Raji (cell line): ENCODE measurements around the gene ZFAND2A.

Experiments
- POLR2A ChIP-seq: IDR thresholded peaks from 2 replicates; pipeline ENCODE4 v1.6.1; 2011; ENCODE audit warnings: low read depth, low read length, control low read depth; ENCODE audit not compliant: insufficient read depth

The ZFAND2A gene, protein sequence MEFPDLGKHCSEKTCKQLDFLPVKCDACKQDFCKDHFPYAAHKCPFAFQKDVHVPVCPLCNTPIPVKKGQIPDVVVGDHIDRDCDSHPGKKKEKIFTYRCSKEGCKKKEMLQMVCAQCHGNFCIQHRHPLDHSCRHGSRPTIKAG

DNA sequence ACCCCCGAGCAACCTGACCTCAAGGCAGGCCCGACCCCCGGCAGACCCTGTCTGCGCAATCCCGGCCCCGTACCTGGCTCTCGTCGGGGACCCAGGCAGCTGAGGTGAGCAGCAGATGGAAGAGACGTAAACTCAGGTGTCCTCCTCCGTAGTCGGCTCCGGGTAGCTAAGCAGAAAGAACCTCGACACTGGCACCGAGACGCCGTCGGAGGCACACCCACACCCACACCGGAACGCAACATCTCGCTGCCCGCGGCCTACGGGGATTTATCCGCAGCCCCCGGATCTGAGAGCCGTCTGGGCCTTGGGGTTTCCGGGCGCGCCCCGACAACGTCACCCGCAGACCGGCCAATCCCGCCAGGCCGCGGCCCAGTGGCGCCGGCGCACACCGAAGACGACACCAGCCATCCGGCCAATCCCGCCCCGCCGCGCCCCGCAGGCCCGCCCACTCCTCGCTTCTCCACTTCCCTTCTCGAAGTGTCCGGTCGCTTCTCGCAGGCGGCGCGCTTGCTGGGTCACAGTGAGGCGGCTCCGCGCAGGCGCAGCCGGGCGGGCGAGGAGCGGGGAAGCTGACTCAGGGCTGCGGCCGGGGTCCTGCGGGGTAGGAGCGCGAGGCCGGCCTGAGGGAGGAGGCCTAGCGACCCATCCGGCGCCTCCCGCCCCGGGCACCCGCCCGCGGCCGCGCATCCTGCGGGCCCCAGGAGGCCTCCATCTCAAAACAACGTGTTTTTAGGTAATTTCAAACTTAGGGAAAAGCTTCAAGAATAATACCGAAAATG is at the start of gene ZFAND2A:
Gene ZFAND2A, minus strand, starts transcription at position 306 of the 779 bp plus-strand sequence. CDS start 1,984 bp downstream, outside the sequence.
- TF ChIP-seq POLR2A = peak; percentile 82

DNA sequence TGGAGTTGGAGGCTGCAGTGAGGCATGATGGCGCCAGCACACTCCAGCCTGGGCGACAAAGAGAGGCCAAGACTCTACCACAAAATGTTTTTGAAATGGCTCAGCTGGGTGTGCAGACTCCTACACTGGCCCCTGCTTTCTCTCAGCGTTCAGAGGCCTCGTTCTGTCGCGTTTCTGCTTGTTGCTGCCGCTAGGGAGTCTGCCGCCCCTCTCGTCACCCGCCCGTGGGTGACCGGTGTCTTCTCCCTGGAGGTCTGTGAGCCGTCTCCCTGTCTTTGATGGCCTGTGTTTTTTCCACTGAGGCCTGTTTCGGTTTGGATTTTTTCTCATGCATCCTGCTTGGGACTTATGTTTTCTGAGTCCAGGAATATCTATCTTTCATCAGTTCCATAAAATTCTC is 49.1 kb upstream of the ZFAND2A start:
- TF ChIP-seq POLR2A = no peak

DNA sequence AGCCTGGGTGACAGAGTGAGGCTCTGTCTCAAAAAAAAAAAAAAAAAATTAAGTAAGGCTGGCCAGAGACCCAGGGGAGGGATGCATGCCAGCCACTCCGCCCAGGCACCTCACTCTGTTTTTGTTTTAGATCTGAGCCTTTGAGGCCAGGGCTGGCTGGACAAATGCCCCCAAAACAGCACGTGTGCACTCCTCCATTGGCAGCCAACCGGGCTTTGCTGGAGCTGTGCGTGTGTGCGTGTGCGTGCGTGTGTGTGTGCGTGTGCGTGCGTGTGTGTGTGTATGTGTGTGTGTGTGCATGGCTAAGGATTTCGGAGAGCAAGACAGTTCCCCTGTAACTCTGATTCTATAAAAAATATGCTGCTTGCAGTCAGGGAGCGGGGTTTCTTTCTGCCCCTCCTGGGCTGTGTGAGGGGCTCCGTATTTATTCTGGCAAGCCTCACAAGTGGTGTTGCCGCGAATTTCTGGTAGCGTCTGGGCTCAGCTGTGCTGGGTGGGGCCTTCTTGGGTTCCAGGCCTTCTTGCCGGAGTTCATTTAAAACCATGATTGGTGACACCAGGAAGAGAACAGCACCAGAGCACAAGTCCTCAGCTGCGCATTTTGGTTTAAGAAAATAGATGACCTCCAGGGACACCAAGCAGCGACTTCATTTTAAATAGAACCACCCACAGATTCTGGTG is 44.6 kb upstream of the ZFAND2A start:
- no peak for TF ChIP-seq POLR2A

DNA sequence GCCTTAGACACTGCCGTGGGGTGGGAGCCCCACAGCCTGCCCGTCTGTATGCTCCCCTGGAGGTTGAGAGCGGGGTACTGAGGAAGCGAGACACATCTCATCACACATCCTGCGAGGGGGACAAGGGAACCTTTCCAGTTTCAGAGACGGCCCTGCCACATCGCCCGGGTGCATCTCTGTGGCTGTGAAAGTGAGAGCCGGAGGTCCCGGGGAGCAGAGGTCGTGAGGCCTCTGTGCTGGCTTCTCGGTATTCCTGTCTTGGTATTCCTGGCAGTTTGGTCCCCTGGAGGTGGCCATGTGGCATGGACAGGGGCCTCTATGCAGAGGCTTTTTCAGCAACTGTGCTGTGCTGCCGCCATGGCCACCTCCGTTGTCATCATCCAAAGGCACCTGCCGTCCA is 41.9 kb upstream of the ZFAND2A start:
- no peak for TF ChIP-seq POLR2A

DNA sequence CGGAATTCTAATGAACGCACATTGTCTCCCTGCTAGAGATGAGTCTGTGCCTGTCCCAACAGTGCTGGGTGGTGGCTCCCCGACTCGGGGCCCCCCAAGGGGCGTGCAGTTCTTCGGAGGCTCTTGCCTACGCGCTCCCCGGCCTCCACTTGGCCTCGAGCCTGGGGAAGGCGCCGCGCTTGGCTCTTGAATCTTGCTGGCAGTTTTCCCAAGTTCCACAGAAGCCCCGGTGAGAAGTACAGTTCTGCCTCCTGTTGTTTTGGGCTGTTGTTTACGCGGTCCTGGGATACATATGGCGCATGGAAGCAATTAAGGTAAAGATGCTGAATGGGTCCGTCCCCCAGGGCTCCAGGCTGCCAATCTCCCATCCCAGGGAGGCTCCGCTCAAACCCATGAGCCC is 40.0 kb upstream of the ZFAND2A start:
- TF ChIP-seq POLR2A = no peak

DNA sequence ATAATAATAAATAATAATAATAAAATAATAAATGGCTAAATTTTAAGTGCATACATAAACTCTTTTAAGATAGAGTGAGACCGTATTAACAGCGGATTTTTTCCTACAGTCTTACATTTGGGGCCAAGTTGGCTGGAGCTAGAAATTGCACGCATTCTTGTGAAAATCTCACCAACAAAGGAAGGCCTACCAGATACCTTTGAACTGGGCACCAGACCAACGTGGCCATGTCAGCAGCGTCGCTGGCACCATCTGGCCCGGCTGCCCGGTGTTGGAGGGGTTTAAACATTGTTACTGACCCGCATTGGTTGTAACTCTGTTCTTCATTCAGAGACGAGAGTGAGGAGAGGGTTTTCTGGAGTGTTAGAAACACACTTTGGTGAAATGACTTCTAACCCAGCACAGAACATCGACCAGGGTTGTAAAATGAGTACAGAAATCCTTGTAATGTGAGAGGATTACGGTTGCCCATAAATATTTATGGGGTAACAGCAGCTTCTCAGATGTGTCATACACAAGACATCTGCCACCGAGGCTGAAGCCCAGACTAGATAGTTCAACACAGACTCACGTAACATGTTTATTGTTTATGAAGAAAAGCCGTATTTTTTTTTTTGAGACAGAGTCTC is 38.1 kb upstream of the ZFAND2A start:
- TF ChIP-seq POLR2A = no peak

DNA sequence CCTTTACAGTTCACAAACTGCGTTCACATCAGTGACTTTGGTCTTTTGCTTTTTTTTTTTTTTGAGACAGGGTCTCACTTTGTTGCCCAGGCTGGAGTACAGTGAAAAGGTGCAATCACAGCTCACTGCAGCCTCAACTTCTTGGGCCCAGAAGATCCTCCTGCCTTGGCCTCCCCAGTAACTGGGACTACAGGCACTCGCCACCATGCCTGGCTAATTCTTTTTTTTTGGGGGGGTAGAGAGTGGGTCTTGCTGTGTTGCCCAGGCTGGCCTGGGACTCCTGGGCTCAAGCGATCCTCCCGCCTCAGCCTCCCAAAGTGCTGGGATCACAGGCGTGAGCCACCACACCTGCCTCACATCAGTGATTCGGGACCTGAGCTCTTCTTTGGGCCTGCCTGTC is 37.0 kb upstream of the ZFAND2A start:
- no peak for TF ChIP-seq POLR2A

DNA sequence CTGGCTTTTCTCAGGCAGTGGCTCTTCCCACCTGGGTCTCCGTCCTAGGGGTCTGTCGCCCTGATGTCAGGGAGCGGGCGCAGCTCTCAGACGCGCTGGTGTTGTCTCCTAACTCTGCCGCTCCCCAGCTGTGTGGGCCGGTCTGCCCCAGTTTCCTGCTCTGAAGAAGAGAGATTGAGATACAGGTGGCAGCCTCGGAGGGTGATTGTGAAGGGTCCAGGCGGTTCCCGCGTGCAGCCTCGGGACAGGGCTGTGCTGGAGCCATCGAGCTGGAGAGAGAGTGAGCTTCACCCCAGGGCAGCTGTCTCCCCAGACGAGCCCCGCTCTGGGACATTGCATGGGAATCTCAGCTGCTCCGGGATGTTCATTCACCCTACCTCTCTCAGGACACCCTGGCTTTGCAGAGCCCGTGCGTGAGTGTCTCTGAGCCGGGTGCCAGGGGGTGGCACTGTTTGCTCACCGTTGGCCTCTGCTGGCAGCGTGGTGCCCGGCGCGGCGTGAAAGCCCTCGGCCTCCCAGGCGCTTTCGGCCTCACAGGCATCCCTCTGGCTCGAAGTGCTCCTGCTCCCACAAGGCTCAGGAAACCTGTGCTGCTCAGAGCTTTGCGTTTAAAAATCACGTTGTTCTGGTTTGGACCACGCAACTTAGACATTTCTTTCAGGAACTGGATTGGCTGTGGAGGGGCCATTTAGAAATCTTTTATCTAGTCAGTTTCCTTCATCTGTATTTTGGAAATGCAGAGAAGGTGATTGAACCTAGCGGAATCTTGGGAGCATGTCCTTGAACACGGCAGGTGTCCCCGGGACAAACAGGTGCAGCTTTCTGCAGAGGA is 33.8 kb upstream of the ZFAND2A start:
- TF ChIP-seq POLR2A = no peak

DNA sequence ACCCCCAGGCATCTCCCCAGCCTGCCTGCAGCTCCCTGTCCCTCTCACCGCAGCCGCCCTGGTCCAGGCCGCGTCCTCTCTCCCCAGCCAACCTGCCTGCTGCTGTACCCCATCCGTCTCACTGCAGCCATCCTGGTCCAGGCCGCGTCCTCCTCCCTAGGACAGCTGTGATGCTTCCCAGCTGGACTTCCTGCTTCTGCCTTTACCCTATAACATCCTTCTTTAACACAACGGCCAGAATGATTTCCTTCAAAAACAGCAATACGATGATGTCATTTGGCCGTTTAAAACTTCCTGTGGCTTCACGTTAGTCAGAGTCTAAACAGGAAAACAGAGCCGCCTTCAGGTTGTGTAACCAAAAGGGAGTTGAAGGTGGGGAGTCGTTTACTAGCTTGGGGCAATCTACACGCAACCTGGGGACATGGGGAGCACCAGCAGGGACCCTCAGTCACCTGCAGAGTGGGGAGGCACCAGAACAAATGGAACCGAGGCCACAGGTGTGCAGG is 32.2 kb upstream of the ZFAND2A start:
- no peak for TF ChIP-seq POLR2A

DNA sequence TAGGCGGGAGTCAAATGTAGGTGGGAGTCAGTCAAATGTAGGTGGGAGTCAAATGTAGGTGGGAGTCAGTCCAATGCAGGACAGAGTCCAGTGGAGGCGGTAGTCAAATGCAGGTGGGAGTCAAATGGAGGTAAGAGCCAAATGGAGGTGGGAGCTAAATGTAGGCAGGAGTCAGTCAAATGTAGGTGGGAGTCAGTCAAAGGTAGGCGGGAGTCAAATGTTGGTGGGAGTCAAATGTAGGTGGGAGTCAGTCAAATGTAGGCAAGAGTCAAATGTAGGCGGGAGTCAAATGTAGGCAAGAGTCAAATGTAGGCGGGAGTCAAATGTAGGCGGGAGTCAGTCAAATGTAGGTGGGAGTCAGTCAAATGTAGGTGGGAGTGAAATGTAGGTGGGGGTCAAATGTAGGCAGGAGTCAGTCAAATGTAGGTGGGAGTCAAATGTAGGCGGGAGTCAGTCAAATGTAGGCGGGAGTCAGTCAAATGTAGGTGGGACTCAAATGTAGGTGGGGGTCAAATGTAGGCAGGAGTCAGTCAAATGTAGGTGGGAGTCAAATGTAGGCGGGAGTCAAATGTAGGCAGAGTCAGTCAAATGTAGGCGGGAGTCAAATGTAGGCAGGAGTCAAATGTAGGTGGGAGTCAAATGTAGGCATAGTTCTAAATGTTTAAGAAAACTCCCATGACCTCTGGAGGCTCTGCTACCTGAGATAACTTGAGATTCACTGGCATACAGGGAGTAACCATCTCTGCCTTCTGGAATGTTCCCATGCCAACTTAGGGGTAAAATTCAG is 30.2 kb upstream of the ZFAND2A start:
- no peak for TF ChIP-seq POLR2A

DNA sequence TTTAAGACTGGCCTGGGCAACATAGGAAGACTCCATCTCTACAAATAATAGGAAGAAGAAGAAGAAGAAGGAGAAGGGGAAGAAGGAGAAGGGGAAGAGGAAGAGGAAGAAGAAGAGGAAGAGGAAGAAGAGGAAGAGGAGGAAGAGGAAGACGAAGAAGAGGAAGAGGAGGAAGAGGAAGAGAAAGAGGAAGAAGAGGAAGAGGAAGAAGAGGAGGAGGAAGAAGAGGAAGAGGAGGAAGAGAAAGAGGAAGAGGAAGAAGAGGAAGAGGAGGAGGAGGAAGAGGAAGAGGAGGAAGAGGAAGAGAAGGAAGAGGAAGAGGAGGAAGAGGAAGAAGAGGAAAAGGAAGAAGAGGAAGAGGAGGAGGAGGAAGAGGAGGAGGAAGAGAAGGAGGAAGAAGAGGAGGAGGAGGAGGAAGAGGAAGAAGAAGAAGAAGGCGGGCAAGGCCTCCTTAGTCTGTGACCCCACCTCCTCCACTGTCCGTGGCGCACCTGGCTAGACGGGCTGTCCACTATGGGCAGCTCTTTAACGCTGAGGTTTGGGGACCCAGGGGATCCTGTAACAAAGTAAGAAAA is 28.8 kb upstream of the ZFAND2A start:
- no peak for TF ChIP-seq POLR2A

DNA sequence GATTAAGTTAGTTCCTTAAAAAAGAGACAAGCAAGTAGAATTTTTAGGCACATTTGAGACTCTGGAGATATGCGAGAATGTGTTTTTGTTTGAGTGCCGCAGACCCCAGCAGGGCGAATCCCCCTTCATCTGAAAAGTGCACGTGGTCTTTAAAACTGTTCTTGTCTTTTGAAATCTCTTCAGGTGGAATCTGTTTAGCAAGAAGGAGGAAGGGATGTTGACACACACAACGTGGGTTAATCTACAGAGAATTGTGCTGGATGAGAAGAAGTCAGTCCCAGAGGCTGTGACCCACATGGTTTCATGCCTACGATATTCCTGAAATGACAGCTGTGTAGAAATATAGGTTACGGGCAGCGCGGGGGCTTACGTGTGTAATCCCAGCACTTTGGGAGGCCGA is 27.1 kb upstream of the ZFAND2A start:
- TF ChIP-seq POLR2A = no peak

DNA sequence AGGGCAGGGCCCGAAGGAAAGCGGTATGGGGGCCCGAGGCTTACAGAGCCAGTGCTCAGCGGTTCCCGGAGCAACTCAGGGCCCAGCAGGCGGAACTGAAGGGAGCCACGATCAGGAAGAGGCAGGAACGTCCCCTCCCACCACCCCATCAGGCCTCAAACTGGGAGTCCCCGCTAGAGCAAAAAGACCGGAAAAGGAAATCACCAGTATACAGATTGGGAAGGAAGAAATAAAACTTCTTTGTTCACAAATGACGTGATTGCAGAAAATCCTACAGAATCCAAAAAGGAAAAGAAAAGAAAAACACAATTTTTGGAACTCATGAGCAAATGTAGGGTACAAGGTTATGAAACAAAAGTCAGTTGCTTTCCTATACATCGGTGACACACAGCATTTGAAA is 21.6 kb upstream of the ZFAND2A start:
- no peak for TF ChIP-seq POLR2A

DNA sequence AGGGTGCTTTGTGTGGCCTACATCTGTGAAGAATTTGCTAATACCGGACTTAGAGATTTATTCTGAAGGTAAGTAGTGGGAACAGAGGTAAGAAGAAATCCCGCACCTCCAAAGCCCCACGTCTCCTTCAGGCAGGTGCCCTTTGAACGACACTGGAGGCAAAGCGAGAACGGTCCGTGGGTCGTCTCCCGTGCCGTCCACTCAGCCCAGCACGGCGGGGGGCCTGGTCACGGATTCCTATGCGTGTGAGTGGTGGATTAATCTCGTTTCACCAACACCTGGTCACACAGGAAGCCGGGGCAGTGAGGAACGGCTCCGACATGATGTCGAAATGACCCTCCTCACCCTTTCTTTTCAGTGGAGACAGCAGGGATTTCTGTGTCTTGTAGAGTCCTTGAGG is 21.0 kb upstream of the ZFAND2A start:
- TF ChIP-seq POLR2A = no peak
